DOHH2 (cell line): Measurements from ENCODE around the gene PCDHAC2.

Experiments
- CTCF ChIP-seq: fragments of 200-600 bp; sonication (generic); IDR thresholded peaks from one replicate; pipeline ENCODE4 v1.5.1; 2014; ENCODE audit warnings: antibody characterized with exemption, mild to moderate bottlenecking, low read depth, low read length; ENCODE audit not compliant: poor library complexity, severe bottlenecking
- EZH2phosphoT487 ChIP-seq: fragments of 200-600 bp; sonication (generic); IDR thresholded peaks from 2 replicates; pipeline ENCODE4 v1.6.1; 2017; ENCODE audit warnings: borderline replicate concordance, mild to moderate bottlenecking, antibody characterized with exemption, low read length, moderate library complexity, mixed read lengths

GRCh38 chr5:141017943-141018342 is 51.7 kb downstream of the PCDHAC2 start:
- TF ChIP-seq CTCF (no peak), EZH2phosphoT487 (no peak)
